Measurements from ENCODE around the gene ARHGEF4. TPM values are rescaled to one million over a fixed set of nuclear protein-coding genes. Genes with fewer than 3 reads are reported as not detected.

The ARHGEF4 gene
- total and polyA plus RNA-seq, 2 experiments from 2014 or later, result 4.6 to 16.6 TPM

Small RNA genes within 50 kb of the gene (small RNA-seq; reads per million reads assigned to genes)
- gene RF00423 (ENCODE audit: low replicate concordance), result not detected

Other genes starting within 250 kb of the ARHGEF4 start
- gene CFC1, start 237.3 kb upstream of the ARHGEF4 start, total RNA-seq (2014; rRNA removed; shearing (Covaris generic)), result not detected in 2 replicates
- gene CFC1, start 237.3 kb upstream of the ARHGEF4 start, polyA plus RNA-seq (2016; fragmentation: Nextera tagmentation; extraction: Ambion mirVana), result 0.28 and 0.66 TPM in 2 replicates
- 0.63 TPM in 1 of 2 replicates, not detected in the other for gene POTEJ, start 225.5 kb upstream of the ARHGEF4 start, total RNA-seq (2014; rRNA removed; shearing (Covaris generic))
- 0.06 TPM in 1 of 2 replicates, not detected in the other for gene POTEJ, start 225.5 kb upstream of the ARHGEF4 start, polyA plus RNA-seq (2016; fragmentation: Nextera tagmentation; extraction: Ambion mirVana)
- not detected in 2 replicates for gene GPR148, start 107.8 kb upstream of the ARHGEF4 start, total RNA-seq (2014; rRNA removed; shearing (Covaris generic))
- 0.16 TPM in 1 of 2 replicates, not detected in the other for gene GPR148, start 107.8 kb upstream of the ARHGEF4 start, polyA plus RNA-seq (2016; fragmentation: Nextera tagmentation; extraction: Ambion mirVana)
- 0.49 and 0.62 TPM in 2 replicates for gene AMER3, start 81.4 kb upstream of the ARHGEF4 start, total RNA-seq (2014; rRNA removed; shearing (Covaris generic))
- 0.05 TPM in 1 of 2 replicates, not detected in the other for gene AMER3, start 81.4 kb upstream of the ARHGEF4 start, polyA plus RNA-seq (2016; fragmentation: Nextera tagmentation; extraction: Ambion mirVana)

Measured in GM23338 (cell line).